ENCODE measurements around the gene ZFP3.
"Not testable (repeated sequence)": the region's sequence is repeated elsewhere in the genome, so short reads cannot be mapped to it uniquely, and the experiment has no call there.

Gene ZFP3

DNA sequence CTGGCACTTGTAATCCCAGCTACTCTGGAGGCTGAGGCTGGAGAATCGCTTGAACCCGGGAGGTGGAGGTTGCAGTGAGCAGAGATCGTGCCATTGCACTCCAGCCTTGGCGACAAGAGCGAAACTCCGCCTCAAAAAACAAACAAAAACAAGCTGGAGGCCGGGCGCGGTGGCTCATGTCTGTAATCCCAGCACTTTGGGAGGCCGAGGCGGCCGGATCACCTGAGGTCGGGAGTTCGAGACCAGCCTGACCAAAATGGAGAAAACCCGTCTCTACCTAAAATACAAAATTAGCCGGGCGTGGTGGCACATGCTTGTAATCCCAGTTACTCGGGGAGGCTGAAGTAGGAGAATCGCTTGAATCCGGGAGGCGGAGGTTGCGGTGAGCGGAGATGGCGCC, 992 bp upstream of the ZFP3 start:
- not testable (repeated sequence) for DNase-seq (ENCODE audit: low spot score)

DNA sequence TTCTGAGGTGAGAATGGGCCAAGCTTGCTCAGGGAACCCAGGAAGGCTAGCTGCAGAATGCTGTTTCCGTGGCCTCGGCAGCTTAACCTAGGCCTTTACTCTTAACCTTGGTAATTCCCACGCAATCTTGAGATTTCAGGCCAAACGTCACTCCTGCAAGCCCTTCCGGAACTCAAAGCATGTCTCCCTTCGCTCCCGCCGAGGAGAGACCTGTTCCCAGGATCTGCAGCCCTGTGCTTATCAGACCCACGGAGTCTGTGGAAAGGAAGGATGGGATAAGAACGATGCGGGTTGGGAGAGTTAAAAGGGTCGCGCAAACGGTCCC, 524 bp upstream of the ZFP3 start:
- DNase-seq (ENCODE audit: low spot score), result no peak

DNA sequence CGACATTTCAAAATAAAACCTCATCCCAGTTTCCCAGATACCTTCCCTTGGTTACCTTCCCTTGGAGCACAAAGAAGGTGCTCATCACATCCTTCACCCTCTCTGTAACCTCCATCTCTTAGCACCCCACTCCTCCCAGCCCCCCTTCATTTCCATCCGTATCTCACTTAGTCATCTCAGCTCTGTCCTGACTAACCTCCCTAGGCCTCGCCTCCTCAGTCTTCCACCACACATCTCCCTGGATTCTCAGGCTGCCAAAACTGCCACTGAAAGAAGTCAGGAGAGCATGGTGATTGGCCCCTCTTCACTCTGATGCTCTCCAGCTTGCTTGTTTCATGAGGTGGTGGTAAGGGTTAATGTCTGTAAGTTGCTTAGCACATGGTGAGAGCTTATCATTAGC, 2.3 kb downstream of the ZFP3 start:
- DNase-seq (ENCODE audit: low spot score), result no peak

DNA sequence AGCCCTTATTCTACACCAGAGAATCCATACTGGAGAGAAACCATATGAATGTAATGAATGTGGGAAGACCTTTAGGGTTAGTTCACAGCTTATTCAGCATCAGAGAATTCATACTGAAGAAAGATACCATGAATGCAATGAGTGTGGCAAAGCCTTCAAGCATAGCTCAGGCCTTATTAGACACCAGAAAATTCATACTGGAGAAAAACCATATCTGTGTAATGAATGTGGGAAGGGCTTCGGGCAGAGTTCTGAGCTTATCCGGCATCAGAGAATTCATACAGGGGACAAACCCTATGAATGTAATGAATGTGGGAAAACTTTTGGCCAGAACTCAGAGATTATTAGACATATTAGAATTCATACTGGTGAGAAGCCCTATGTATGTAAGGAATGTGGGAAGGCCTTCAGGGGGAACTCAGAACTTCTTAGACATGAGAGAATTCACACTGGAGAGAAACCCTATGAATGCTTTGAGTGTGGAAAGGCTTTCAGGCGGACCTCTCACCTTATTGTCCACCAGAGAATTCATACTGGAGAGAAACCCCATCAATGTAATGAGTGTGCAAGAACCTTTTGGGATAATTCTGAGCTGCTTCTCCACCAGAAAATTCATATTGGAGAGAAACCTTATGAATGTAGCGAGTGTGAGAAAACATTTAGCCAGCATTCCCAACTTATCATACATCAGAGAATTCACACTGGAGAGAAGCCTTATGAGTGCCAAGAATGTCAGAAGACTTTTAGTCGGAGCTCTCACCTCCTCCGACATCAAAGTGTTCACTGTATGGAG, 14.1 kb downstream of the ZFP3 start:
- DNase-seq (ENCODE audit: low spot score), result no peak

DNA sequence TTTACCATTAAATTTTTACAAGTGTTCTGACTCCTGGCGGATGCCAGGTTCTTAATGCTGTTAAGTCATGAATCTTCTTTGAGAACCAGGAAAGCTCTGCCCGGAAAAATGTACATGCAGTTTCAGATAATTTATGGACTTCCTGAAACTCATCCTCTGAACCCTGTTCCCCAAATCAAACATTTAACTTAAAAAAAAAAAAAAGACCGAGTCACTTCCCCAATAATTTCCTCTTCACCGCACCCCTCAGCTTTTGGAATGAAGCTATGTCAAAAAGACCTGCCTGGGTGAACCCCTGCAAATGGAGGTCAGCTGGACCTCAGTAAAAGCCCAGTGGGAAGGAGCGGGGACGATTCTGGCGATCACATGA, 18.4 kb downstream of the ZFP3 start:
- no peak for DNase-seq (ENCODE audit: low spot score)

DNA sequence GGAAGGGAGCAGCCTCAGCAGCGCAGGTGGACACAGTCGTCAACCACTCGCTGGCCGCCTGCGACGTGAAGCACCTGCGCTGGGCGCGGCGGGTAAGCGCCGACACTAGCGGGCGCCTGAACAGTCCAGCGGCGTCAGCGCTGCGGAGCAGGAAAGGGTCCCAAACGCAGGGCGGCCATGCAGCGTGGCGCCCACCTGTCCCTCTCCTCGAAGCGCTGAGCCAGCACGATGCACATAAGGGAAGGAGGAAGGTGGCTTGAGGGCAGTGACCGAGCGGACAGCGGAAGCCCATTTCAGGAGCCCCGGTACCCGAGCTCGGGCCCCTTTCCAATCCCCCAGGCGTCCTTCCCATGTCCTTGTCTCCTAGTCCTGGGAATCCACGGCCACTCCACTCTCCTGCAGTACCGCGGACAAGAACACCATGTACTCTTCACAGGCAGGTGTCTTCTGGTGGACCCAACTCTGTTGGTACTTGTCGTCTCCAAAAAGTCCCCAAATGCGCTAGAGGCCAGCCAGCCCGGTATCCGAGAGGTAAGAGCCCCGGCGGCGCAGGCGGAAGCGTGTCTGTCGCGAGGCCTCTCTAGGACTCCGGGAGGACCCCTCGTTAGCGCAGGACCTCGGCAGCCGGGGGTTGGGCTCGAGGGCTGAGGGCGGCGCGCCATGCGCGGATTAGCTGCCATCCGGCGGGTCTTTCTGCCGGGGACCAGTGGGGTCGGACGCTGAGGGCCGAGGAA, 19.0 kb downstream of the ZFP3 start:
- DNase-seq (ENCODE audit: low spot score), result peak; percentile 76

DNA sequence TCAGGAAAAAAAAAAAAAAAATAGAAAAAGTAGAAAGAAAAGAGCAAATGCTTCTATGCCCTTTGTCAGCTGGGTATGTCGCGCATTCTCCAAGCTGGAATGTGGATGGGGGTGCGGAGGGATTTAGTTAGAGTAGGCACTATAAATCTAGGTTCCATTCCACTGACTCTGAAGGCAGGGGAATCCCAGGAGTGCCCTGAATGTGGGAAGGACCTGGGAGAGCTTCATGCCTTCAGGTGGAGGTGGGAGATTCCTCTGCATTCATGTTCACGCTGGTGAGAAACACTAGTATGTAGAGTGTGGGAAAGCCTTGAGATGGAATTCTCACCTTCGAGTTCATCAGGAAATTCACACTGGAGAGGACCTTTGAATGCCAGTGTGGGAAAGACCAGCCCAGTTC, 21.0 kb downstream of the ZFP3 start:
- DNase-seq (ENCODE audit: low spot score), result no peak

DNA sequence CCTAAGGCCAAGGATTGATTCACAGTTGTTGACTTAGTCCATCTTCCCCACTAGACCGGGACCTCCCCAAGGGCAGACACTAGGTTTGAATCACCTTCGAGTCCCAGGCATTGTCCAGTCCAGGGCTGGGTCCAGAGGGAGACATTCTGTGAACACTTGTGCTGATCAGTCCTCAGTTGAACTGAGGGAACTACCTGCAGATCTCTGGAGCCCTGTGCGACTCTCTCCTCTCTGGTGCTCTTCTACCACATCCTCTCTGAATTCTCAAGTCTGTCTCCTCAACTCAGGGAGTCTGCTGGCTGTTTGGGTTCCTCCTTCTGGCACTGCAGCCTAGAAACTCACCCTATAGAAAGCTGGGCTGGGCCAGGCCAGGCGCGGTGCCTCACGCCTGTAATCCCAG, 22.6 kb downstream of the ZFP3 start:
- no peak for DNase-seq (ENCODE audit: low spot score)

DNA sequence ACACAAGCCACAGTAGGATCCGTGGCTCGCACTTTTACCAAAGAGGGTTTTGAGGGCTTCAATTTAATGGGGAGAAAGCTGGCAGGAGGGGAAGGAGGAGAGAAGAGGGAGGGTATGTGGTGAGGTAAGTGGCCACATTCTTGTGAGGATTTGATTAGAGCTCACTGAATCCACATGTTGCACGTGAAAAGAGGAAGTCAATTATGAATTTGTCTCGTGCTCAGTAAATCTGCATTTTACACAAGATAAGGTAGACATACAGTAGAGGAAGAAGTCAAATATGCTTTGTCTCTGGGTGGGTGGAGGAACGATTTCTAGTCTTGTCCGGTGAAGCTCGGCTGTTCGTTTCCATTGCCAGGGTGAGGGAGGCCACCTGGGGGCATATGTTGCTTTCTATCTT, 32.5 kb downstream of the ZFP3 start:
- DNase-seq (ENCODE audit: low spot score), result peak; percentile 28

DNA sequence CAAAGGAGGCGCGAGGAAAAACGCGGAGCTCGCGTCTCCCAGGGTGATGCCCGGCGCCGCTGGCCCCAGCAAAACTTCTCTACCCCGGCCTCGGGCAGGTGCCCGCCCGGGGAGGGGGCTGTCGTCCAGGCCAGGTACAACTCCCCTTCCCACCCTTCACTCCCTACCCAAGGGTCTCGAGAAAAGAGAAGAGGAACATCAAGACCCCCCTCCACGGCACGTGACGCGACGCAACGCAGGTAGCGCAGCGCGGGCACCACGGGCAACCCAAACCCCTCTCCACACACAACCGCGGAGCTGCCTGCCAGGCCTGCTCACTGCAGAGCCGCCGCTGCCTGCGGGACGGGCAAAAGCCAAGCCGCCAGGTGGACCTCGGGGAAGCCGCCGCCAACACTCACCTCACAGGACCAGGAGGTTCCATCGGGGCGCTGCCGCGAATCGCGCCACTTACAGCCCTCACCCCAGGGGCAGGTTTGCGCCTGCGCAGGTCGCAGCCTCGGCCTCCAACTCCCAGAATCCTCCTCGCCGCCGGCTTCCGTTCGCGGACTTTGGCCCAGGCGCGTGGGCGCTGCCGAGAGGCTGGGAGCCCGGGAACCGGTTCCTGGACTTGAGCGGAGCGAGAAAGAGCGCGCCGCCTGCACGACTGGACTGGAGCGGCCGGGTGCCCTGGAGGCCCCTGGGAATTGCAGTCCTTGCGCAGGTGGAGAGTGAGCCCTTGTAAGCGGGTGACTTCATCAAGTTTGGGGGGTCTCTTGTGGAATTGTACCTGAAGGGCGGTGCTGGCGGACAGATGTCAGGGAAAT, 33.3 kb downstream of the ZFP3 start, which contains the start of gene ZNF232:
Gene ZNF232 (minus strand): TSS at position 477 of the 803 bp plus-strand sequence. CDS start 56 bp downstream, at position 421.
- DNase-seq (ENCODE audit: low spot score), result peak; percentile 97

DNA sequence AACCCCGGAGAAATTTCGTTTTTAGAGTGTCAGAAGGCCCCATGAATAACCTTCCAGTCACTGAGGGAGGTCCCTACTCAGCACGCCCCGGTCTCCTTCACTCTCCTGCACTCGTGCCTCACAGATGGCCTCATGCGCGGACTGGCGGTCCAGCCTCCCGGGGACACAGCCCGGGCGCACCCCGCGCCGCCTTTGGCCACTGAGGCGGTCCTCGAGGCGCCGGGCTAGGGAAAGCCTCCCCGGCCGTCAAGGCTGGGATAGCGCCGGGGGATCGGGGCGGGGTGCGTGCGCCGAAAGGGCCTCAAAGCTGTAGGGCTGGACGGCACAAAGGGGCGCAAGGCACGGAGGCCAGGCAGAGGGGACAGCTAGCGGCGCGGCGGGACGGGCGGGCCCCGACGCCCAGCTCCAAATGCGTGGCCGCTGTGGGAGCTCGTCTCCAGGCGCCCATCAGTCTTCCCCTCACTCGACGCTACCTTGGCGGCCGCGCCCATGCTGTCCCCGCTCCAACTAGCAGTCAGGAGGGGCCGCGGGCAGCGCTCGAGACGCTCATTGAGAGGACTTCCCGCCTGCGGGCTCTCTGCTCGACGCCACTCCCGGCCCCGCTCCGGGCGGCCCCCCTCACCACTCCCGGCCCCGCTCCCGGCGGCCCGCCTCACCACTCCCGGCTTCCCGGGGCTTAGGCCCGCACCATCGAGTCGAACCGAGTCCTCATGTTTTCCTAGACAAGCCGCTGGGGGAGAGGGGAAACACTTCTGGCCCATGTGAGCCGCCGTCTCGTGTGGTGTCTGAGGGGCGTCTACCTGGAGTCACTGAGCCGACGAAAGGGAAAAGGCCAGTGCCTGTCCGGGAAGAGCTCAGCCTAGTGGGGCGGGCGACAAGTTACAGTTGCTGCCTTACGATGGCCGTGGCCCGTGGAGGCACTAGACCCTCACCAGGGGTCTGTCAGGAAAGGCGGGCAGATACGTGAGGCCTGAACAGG, 37.7 kb downstream of the ZFP3 start, which contains the start of gene USP6:
Gene USP6 (plus strand): TSS at position 360 of the 979 bp plus-strand sequence. CDS start 14,336 bp downstream, outside the sequence.
- DNase-seq (ENCODE audit: low spot score), result no peak

DNA sequence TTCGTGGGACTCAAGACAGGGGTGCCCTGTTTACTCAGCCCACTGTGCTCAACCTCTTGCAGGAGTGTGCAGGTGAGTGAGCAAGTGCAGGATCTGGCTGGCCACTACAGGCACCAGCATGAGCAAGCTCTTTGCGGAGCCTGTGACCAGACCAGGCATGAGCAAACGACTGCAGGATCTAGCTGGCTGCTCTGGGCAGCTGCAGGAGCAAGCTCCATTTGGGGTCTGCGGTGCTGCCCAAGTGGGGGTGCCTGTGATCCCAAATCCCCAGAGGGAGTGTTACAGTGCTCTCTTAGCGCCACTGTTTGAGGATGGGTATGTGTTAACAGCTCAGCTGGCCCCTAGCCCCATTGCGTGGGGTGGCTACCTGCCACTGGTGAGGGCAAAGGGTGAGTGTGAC, 40.0 kb downstream of the ZFP3 start:
- no peak for DNase-seq (ENCODE audit: low spot score)

DNA sequence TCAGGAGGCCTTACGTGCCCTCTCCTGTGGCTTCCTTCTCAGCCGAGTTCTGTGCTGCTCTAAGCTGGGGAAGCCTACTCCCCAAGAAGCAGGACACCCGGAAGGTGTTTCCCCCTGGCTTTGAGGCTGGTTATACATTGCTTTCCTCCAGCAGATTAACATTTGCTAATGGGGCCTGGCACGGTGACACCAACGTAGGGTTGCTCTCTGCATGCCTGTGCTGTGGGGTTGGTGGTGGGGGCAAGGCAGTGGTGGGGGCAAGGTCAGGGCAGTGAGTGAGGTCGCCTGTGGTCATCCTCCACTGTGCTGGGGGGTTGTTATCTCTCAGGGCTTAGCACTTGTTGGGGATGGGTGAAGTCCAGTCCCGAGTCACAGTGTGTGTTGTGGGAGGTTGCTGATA, 41.8 kb downstream of the ZFP3 start:
- no peak for DNase-seq (ENCODE audit: low spot score)

DNA sequence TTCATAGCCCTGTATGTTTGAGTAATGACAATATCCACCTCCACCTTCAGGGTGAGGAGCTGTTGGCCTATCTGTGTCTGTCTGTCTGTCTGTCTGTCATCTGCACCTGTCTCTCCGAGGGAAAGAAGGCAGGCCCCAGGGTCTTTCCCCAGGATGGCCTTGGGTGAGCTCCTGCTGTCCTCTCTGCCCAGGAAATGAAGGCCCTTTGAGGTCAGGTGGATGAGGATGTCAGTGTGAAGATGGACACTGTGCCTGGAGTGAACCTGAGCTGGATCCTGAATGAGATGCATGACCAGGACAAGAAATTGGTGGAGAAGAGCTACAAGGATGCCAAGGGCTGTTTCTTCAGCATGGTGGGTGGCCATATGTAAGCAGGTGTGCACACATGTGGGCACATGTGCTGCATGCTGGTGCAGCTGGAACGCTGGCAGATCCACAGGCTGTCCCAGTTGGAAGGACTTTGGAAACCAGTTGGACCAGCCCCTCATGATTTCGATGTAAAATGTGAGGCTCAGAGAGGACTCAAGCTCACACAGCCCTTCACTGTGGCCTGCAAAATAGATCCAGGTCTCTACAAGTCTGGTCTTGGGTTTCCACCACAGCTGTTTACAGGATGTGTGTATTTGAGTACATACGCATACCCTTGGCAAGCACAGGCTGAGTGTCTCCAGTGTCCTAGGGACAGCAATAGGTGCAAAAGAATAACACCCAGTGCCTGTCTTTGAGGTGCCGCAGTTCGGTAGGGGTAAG, 42.3 kb downstream of the ZFP3 start:
- DNase-seq (ENCODE audit: low spot score), result not testable (repeated sequence)

DNA sequence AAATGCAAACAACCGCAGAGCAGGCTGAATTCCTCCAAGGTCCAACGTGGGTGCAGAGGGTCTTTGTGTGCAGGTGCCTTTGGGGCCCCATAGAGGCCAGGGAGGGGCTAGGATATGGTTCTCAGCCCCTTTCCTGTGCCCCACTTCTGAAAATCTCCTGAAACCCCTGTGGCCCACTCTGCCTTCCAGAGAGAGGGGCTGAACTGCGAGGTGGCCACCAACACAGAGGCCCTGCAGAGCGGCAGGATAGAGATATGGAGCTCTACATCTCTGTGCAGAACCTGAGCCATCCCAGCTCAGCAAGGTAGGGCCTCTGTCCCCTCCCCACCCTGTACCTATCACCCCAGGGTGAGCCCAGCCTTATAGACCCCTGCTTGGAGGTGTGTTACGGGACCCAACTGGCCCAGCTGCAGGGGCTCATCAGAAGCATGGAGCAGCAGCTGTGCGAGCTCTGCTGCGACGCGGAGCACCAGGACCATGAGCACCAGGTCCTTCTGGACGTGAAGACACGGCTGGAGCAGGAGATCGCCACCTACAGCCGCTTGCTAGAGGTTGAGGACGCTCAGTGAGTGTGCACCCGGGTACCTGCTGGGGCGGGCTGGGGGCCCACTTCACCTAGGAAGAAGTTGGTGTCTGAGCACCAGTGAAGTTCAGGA, 43.0 kb downstream of the ZFP3 start:
- DNase-seq (ENCODE audit: low spot score), result no peak

DNA sequence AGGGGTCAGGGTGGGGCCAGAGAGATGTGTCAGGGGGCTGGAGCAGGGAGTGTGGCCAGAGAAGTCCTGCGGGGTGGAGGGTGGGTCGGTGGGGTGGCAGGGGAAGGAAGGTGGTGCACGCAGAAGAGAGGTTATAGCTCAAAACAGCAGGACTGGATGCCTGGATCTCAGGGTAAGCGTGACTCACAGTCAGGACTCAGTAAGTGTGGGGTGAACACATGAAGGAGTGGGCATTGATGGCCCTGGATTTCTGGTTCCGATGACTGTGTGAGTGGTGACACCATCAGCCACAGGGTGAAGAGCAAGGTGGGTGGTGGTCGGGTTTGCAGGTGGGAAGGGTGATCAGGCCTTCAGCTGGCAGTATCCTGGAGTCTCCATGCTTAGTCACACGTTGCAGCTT, 43.8 kb downstream of the ZFP3 start:
- not testable (repeated sequence) for DNase-seq (ENCODE audit: low spot score)

DNA sequence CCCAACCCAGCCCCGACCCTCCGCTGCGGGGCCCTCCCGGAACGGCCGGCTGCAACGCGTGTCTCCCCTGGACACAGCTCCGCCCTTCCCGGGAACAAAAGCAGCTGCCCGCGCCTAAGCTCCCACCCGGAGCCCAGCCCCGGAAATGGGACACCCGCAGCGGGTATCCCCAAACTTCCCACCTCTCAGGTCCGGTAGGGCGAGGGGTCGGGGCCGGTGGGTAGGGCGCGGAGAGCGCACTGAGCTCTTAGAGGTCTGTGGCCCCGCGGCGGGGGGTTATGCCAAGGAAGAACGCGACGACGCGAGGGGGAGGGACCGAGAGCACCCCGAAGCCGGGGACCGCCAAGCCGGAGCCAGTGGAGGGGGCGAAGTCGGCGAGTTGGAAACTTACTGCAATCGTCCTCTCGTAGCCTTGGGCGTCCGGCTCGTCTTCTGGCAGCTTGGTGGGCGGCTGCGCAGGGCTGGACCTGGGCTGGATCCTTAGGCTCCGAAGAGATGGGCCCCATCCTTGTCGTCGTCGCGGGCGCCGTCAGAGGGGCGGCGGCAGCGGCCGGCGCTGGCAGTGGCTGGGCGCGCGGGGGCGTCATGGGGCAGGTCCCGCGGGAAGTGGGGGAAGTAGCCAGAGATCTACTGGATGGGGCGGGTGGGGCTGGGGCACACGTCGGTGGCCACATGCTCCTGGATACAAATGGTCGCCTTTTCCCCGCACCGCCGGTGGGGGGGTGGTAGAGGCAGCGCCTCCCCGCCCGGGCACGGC, 44.5 kb downstream of the ZFP3 start:
- DNase-seq (ENCODE audit: low spot score), result peak; percentile 37

DNA sequence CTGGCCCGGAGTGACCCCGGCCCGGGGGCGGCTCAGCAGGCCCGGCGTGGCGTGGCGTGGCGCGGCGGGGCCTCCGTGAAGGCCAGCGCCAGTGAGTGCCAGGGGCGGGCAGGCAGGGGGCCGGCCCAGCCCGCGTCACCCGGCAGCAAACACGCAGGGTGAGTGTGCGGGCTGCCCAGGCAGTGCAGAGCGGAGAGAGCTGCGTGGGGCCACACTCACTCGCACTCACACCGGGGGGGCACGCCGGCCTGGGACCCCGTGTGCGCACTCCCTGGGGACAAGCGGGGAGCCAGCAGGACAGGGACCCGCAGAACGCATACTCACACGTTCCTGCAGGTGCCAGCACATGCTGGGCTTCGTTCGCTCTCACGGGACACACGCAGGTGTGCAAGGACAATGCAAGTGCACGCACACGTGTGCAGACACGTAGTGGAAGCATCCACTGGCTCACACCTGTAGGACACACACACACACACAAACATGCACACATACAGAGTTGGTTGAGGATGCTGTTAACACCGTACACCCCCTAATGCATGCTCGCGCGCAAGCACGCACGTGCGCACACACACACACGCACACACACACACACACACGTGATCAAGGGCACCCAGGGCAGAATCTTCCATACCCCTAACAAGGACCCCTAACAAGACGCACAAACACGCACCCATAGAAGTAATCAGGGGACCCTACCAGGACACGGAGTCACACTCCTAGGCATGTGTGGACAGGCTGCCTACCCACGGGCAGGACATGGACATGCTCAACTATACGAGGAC, 45.3 kb downstream of the ZFP3 start:
- no peak for DNase-seq (ENCODE audit: low spot score)

All from SK-N-DZ (cell line).